HuH-7 (cell line): ENCODE data around the gene ACTR10.

Source experiments
- DNase-seq: peaks from one replicate; pipeline ENCODE4 v3.0.0; 2011; ENCODE audit warnings: low spot score

The ACTR10 gene

GRCh38 chr14:58281969-58282368 is 82.0 kb downstream of the ACTR10 start:
- no peak for DNase-seq

- DNase-seq = no peak
Observed at GRCh38 chr14:58282925-58283593, 83.1 kb downstream of the ACTR10 start.

- peak; percentile 4 for DNase-seq
Observed at GRCh38 chr14:58283730-58284129, 83.8 kb downstream of the ACTR10 start.

GRCh38 chr14:58285132-58285531 is 85.2 kb downstream of the ACTR10 start:
- no peak for DNase-seq
